Astrocyte of the cerebellum (primary cell): ENCODE results near the gene GGCX.
"Not testable (repeated sequence)": the region's sequence is repeated elsewhere in the genome, so short reads cannot be mapped to it uniquely, and the experiment has no call there.

Source experiments
- DNase-seq: peaks from one replicate; pipeline ENCODE4 v3.0.0-alpha.2; 2011; ENCODE audit warnings: low read depth
- H3K4me3 ChIP-seq: 2 replicates; pipeline ENCODE4 v1.5.1; 2011; ENCODE audit warnings: mild to moderate bottlenecking, low read depth, low read length, moderate library complexity
- CTCF ChIP-seq: IDR thresholded peaks from 2 replicates; pipeline ENCODE4 v1.5.1; 2012; ENCODE audit warnings: low read length, low read depth, moderate library complexity, mild to moderate bottlenecking; ENCODE audit errors: missing control alignments
- in situ Hi-C: cut with HindIII; loops from 2 replicates; pipeline ENCODE4 v1.10.0; 2017; ENCODE audit warnings: low sequenced_read_pairs

Gene GGCX

GRCh38 chr2:85561280-85562212, at the start of gene GGCX:
GGCX (minus strand) TSS chr2:85561493; CDS start chr2:85561428, 65 bp downstream.
- DNase-seq = peak; percentile 78
- TF ChIP-seq CTCF = peak; percentile 10
- in situ Hi-C loops = no loop called here
- H3K4me3 ChIP-seq = peak within 1 kb of the TSS; percentile 89

GRCh38 chr2:85607268-85608215, 46.2 kb upstream of the GGCX start:
- in situ Hi-C loops = no loop called here
- no peak overlapping the region for H3K4me3 ChIP-seq
- TF ChIP-seq CTCF = no peak
- no peak for DNase-seq

GRCh38 chr2:85606116-85606455, 44.8 kb upstream of the GGCX start:
- in situ Hi-C loops = no loop called here
- peak overlapping the region; percentile 11 for H3K4me3 ChIP-seq
- DNase-seq = no peak

GRCh38 chr2:85605406-85606115, 44.3 kb upstream of the GGCX start:
- no peak overlapping the region for H3K4me3 ChIP-seq
- TF ChIP-seq CTCF = no peak
- peak; percentile 97 for DNase-seq
- in situ Hi-C loops = no loop called here

More at GRCh38 chr2:85606116-85606455, 44.8 kb upstream of the GGCX start:
- no peak for TF ChIP-seq CTCF

- in situ Hi-C loops = loop anchor here (5.0 kb wide), 1 partner anchor 103 kb away; no protein-coding TSS in a partner anchor
- no peak for DNase-seq
- H3K4me3 ChIP-seq = no peak overlapping the region
- TF ChIP-seq CTCF = no peak
Observed at GRCh38 chr2:85604568-85605339, 43.5 kb upstream of the GGCX start.

- in situ Hi-C loops = loop anchor here (5.0 kb wide), 1 partner anchor 103 kb away; no protein-coding TSS in a partner anchor
- not testable (repeated sequence) for DNase-seq
- peak overlapping the region; percentile 82 for H3K4me3 ChIP-seq
Observed at GRCh38 chr2:85604133-85604444, 42.8 kb upstream of the GGCX start.
